SK-N-SH (cell line): ENCODE data around the gene SELENOP.

Experiments
- CHD2 ChIP-seq: fragments of 150-350 bp; IDR thresholded peaks from 2 replicates; pipeline ENCODE4 v1.6.1; 2018; ENCODE audit warnings: low read length; ENCODE audit not compliant: partially characterized antibody
- EP300 ChIP-seq, 2 experiments: IDR thresholded peaks; 2 replicates each; pipeline versions ENCODE4 v1.4.0 to v1.6.1; 2012; ENCODE audit warnings: borderline replicate concordance in 1 of 2, low read depth in 1 of 2, low read length in 1 of 2
- POLR2AphosphoS5 ChIP-seq: IDR thresholded peaks from 2 replicates; pipeline ENCODE4 v1.6.1; 2012; ENCODE audit warnings: low read depth, low read length
- RXRA ChIP-seq: IDR thresholded peaks from 2 replicates; pipeline ENCODE4 v1.4.0; 2012; ENCODE audit warnings: low read depth, mild to moderate bottlenecking, borderline replicate concordance
- TF ChIP-seq, protein P1 (sequence below): IDR thresholded peaks from 2 replicates; pipeline ENCODE4 v1.4.0; 2012; ENCODE audit warnings: low read depth, borderline replicate concordance
- TF ChIP-seq, protein P2 (sequence below): fragments of 200-600 bp; sonication (generic); IDR thresholded peaks from 2 replicates; pipeline ENCODE4 v1.6.1; 2017; ENCODE audit warnings: antibody characterized with exemption, mild to moderate bottlenecking, moderate library complexity
- TF ChIP-seq, protein P3 (sequence below): IDR thresholded peaks from 2 replicates; pipeline ENCODE4 v1.6.1; 2012; ENCODE audit warnings: mild to moderate bottlenecking, low read depth, low read length, moderate library complexity

- TF ChIP-seq, protein P1, sequence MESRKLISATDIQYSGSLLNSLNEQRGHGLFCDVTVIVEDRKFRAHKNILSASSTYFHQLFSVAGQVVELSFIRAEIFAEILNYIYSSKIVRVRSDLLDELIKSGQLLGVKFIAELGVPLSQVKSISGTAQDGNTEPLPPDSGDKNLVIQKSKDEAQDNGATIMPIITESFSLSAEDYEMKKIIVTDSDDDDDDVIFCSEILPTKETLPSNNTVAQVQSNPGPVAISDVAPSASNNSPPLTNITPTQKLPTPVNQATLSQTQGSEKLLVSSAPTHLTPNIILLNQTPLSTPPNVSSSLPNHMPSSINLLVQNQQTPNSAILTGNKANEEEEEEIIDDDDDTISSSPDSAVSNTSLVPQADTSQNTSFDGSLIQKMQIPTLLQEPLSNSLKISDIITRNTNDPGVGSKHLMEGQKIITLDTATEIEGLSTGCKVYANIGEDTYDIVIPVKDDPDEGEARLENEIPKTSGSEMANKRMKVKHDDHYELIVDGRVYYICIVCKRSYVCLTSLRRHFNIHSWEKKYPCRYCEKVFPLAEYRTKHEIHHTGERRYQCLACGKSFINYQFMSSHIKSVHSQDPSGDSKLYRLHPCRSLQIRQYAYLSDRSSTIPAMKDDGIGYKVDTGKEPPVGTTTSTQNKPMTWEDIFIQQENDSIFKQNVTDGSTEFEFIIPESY = no peak
- TF ChIP-seq EP300 (IDR thresholded peaks at IDR 0.05; ENCODE audit: borderline replicate concordance in 1 of 2, low read depth in 1 of 2, low read length in 1 of 2) (no peak), POLR2AphosphoS5 (no peak), CHD2 (no peak), RXRA (no peak)
- TF ChIP-seq, protein P2, sequence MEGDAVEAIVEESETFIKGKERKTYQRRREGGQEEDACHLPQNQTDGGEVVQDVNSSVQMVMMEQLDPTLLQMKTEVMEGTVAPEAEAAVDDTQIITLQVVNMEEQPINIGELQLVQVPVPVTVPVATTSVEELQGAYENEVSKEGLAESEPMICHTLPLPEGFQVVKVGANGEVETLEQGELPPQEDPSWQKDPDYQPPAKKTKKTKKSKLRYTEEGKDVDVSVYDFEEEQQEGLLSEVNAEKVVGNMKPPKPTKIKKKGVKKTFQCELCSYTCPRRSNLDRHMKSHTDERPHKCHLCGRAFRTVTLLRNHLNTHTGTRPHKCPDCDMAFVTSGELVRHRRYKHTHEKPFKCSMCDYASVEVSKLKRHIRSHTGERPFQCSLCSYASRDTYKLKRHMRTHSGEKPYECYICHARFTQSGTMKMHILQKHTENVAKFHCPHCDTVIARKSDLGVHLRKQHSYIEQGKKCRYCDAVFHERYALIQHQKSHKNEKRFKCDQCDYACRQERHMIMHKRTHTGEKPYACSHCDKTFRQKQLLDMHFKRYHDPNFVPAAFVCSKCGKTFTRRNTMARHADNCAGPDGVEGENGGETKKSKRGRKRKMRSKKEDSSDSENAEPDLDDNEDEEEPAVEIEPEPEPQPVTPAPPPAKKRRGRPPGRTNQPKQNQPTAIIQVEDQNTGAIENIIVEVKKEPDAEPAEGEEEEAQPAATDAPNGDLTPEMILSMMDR = no peak
- TF ChIP-seq, protein P3, sequence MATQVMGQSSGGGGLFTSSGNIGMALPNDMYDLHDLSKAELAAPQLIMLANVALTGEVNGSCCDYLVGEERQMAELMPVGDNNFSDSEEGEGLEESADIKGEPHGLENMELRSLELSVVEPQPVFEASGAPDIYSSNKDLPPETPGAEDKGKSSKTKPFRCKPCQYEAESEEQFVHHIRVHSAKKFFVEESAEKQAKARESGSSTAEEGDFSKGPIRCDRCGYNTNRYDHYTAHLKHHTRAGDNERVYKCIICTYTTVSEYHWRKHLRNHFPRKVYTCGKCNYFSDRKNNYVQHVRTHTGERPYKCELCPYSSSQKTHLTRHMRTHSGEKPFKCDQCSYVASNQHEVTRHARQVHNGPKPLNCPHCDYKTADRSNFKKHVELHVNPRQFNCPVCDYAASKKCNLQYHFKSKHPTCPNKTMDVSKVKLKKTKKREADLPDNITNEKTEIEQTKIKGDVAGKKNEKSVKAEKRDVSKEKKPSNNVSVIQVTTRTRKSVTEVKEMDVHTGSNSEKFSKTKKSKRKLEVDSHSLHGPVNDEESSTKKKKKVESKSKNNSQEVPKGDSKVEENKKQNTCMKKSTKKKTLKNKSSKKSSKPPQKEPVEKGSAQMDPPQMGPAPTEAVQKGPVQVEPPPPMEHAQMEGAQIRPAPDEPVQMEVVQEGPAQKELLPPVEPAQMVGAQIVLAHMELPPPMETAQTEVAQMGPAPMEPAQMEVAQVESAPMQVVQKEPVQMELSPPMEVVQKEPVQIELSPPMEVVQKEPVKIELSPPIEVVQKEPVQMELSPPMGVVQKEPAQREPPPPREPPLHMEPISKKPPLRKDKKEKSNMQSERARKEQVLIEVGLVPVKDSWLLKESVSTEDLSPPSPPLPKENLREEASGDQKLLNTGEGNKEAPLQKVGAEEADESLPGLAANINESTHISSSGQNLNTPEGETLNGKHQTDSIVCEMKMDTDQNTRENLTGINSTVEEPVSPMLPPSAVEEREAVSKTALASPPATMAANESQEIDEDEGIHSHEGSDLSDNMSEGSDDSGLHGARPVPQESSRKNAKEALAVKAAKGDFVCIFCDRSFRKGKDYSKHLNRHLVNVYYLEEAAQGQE = no peak
These were observed 29.3 kb upstream of the SELENOP start for GRCh38 chr5:42840842-42841567.
